Caco-2 (cell line): ENCODE results near the gene BABAM2. TPM values are rescaled to one million over a fixed set of nuclear protein-coding genes. Genes with fewer than 3 reads are reported as not detected.

Experiments used
- BruUV-seq: library from RNA; stranded (reverse); fragments of 400-500 nt; replicated peaks from 2 replicates; lab custom pipeline; 2021; lab: Mats Ljungman, UMichigan
- CTCF ChIA-PET: fragments of 300-600 bp; sonication (Branson Sonifier 250); formaldehyde crosslinking; loops from one replicate; lab custom pipeline; 2022; ENCODE audit warnings: antibody characterized with exemption; lab: Charles Lee
- POLR2A ChIA-PET: fragments of 300-600 bp; sonication (Branson Sonifier 250); formaldehyde crosslinking; loops from one replicate; lab custom pipeline; 2022; ENCODE audit warnings: antibody characterized with exemption; lab: Charles Lee
- DNase-seq, 2 experiments: peaks; one replicate each; pipeline versions ENCODE4 v3.0.0 to v3.0.0-alpha.2; 2020 to 2022
- H3K27me3 ChIP-seq: replicated peaks from 2 replicates; pipeline ENCODE4 v1.6.0; 2011; ENCODE audit warnings: low read length; ENCODE audit not compliant: control insufficient read depth, insufficient read depth
- H3K36me3 ChIP-seq: 2 replicates; pipeline ENCODE4 v1.5.1; 2011; ENCODE audit warnings: low read length; ENCODE audit not compliant: control insufficient read depth, insufficient read depth
- H3K4me1 ChIP-seq: fragments of 250-450 bp; sonication (Bioruptor Pico); 2 replicates; pipeline ENCODE4 v1.5.1; 2020; ENCODE audit warnings: mild to moderate bottlenecking
- H3K4me3 ChIP-seq: 2 replicates; pipeline ENCODE4 v1.5.1; 2011; ENCODE audit warnings: low read depth, mild to moderate bottlenecking, control low read depth, low read length
- H3K9me3 ChIP-seq: fragments of 250-450 bp; sonication (Bioruptor Pico); 2 replicates; pipeline ENCODE4 v1.5.1; 2020; ENCODE audit warnings: mild to moderate bottlenecking, moderate library complexity
- H3K27ac Mint-ChIP-seq: one replicate; pipeline ENCODE4 v1.8.0; 2022; ENCODE audit warnings: mixed read lengths; ENCODE audit not compliant: unreplicated experiment
- H3K27me3 Mint-ChIP-seq: one replicate; pipeline ENCODE4 v1.8.0; 2022; ENCODE audit warnings: mixed read lengths; ENCODE audit not compliant: insufficient read depth, unreplicated experiment
- H3K36me3 Mint-ChIP-seq: one replicate; pipeline ENCODE4 v1.8.0; 2022; ENCODE audit warnings: mild to moderate bottlenecking, mixed read lengths; ENCODE audit not compliant: insufficient read depth, unreplicated experiment
- H3K4me1 Mint-ChIP-seq: one replicate; pipeline ENCODE4 v1.8.0; 2022; ENCODE audit warnings: low read depth, mixed read lengths; ENCODE audit not compliant: unreplicated experiment
- H3K4me3 Mint-ChIP-seq: one replicate; pipeline ENCODE4 v1.8.0; 2022; ENCODE audit warnings: mild to moderate bottlenecking, moderate library complexity, mixed read lengths; ENCODE audit not compliant: unreplicated experiment
- H3K9me3 Mint-ChIP-seq: one replicate; pipeline ENCODE4 v1.8.0; 2022; ENCODE audit warnings: mixed read lengths; ENCODE audit not compliant: unreplicated experiment
- intact Hi-C: fragments of 100-400 bp; cut with micrococcal nuclease; formaldehyde crosslinking; loops from one replicate; pipeline ENCODE4 v1.10.0; 2022; ENCODE audit not compliant: unreplicated experiment
- total RNA-seq: library from RNA; stranded (reverse); gene quantifications from 2 replicates; pipeline ENCODE4 v1.2.3, GENCODE V29; 2022
- TF ChIP-seq, protein P1 (sequence below), 2 experiments: fragments of 200-600 bp in 1 of 2; IDR thresholded peaks; 1 replicate in 1 of 2; 2 replicates in 1 of 2; pipeline versions ENCODE4 v1.5.1 to v1.8.0; 2011 to 2022; ENCODE audit warnings: antibody characterized with exemption in 1 of 2, control low read depth in 1 of 2, inconsistent platforms in 1 of 2, low read depth in 1 of 2, low read length in 1 of 2, mild to moderate bottlenecking in 1 of 2, moderate library complexity in 1 of 2; ENCODE audit not compliant: insufficient read depth in 1 of 2, severe bottlenecking in 1 of 2, unreplicated experiment in 1 of 2

BABAM2 gene
- total RNA-seq, 1 experiment from 2014 or later, result 57.3 TPM

GRCh38 chr2:28174211-28174610 lies 283.7 kb downstream of the BABAM2 start:
- intact Hi-C loops, result loop anchor here (5.0 kb wide), 1 partner anchor 57 kb away; no protein-coding TSS in a partner anchor
- Mint-ChIP-seq H3K36me3 (peaks cover 20% of the 10 kb centered on the region), H3K4me3 (no peak overlapping the region)

GRCh38 chr2:28175028-28175427 lies 284.5 kb downstream of the BABAM2 start:
- ChIA-PET POLR2A (no interaction called here), CTCF (interaction anchor here (0.6 to 1.1 kb wide), 4 partner anchors 11 to 471 kb away, joined by 3 to 8 read pairs (median 3); no protein-coding TSS in a partner anchor)
- Histone ChIP-seq H3K4me3 (no peak overlapping the region), H3K4me1 (peaks cover 39% of the 10 kb centered on the region), H3K27me3 (no peaks in the 10 kb centered on the region), H3K9me3 (peaks cover 15% of the 10 kb centered on the region), H3K36me3 (0 out of 2 replicates have a peak, but pooled peaks cover 1% of the 10 kb centered on the region)
- Mint-ChIP-seq H3K36me3 (peaks cover 20% of the 10 kb centered on the region), H3K27me3 (no peaks in the 10 kb centered on the region), H3K4me3 (no peak overlapping the region), H3K27ac (peak overlapping the region; percentile 34), H3K4me1 (peaks cover 28% of the 10 kb centered on the region), H3K9me3 (peaks cover 13% of the 10 kb centered on the region)
- TF ChIP-seq, protein P1, sequence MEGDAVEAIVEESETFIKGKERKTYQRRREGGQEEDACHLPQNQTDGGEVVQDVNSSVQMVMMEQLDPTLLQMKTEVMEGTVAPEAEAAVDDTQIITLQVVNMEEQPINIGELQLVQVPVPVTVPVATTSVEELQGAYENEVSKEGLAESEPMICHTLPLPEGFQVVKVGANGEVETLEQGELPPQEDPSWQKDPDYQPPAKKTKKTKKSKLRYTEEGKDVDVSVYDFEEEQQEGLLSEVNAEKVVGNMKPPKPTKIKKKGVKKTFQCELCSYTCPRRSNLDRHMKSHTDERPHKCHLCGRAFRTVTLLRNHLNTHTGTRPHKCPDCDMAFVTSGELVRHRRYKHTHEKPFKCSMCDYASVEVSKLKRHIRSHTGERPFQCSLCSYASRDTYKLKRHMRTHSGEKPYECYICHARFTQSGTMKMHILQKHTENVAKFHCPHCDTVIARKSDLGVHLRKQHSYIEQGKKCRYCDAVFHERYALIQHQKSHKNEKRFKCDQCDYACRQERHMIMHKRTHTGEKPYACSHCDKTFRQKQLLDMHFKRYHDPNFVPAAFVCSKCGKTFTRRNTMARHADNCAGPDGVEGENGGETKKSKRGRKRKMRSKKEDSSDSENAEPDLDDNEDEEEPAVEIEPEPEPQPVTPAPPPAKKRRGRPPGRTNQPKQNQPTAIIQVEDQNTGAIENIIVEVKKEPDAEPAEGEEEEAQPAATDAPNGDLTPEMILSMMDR (IDR thresholded peaks at IDR 0.05; ENCODE audit: insufficient read depth in 1 of 2, low read depth in 1 of 2, low read length in 1 of 2, severe bottlenecking in 1 of 2, unreplicated experiment in 1 of 2), result peak; percentile 50 to 70
- BruUV-seq, result no TSS peak
- intact Hi-C loops, result no loop called here
- peak; percentile 62 for DNase-seq

More at GRCh38 chr2:28174211-28174610, 283.7 kb downstream of the BABAM2 start:
- Histone ChIP-seq H3K4me3 (no peak overlapping the region), H3K27me3 (no peaks in the 10 kb centered on the region), H3K9me3 (peaks cover 15% of the 10 kb centered on the region), H3K36me3 (0 out of 2 replicates have a peak, but pooled peaks cover 1% of the 10 kb centered on the region), H3K4me1 (peaks cover 42% of the 10 kb centered on the region)
- Mint-ChIP-seq H3K4me1 (peaks cover 28% of the 10 kb centered on the region), H3K9me3 (peaks cover 13% of the 10 kb centered on the region), H3K27me3 (no peaks in the 10 kb centered on the region), H3K27ac (no peak overlapping the region)
- ChIA-PET POLR2A (interaction anchor here (0.5 kb wide), 1 partner anchor 227 kb away, joined by 4 read pairs; no protein-coding TSS in a partner anchor), CTCF (interaction anchor here (0.6 to 1.1 kb wide), 2 partner anchors 470 to 720 kb away, joined by 3 read pairs; partner anchors contain the start of gene WDR43)
- TF ChIP-seq, protein P1 (IDR thresholded peaks at IDR 0.05; ENCODE audit: insufficient read depth in 1 of 2, low read depth in 1 of 2, low read length in 1 of 2, severe bottlenecking in 1 of 2, unreplicated experiment in 1 of 2), result no peak
- no TSS peak for BruUV-seq
- DNase-seq, result no peak

DNA sequence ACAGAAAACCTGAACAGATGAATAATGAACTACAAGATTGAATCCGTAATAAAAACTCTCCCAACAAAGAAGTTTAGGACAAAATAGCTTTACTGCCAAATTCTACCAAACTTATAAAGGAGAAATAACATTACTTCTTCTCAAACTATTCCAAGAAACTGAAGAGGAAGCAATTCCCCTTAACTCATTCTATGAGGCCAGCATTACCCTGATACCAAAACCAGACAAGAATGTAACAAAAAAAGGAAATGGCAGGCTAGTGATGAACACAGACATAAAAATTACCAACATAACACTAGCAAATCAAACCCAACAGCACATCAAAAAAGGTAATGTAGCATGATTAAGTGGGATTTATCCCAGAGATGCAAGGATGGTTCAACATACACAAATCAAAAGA lies 288.4 kb downstream of the BABAM2 start:
- H3K27ac Mint-ChIP-seq, result no peak overlapping the region
- peaks cover 6% of the 10 kb centered on the region for H3K4me1 Mint-ChIP-seq
- Histone ChIP-seq H3K4me3 (no peak overlapping the region), H3K4me1 (peaks cover 11% of the 10 kb centered on the region), H3K27me3 (no peaks in the 10 kb centered on the region), H3K9me3 (peaks cover 15% of the 10 kb centered on the region), H3K36me3 (0 out of 2 replicates have a peak, but pooled peaks cover 1% of the 10 kb centered on the region)
- no TSS peak for BruUV-seq
- peaks cover 20% of the 10 kb centered on the region for H3K36me3 Mint-ChIP-seq
- peaks cover 13% of the 10 kb centered on the region for H3K9me3 Mint-ChIP-seq
- intact Hi-C loops, result no loop called here
- POLR2A ChIA-PET, result no interaction called here
- H3K27me3 Mint-ChIP-seq, result no peaks in the 10 kb centered on the region
- H3K4me3 Mint-ChIP-seq, result no peak overlapping the region
- TF ChIP-seq, protein P1 (IDR thresholded peaks at IDR 0.05; ENCODE audit: insufficient read depth in 1 of 2, low read depth in 1 of 2, low read length in 1 of 2, severe bottlenecking in 1 of 2, unreplicated experiment in 1 of 2), result no peak
- DNase-seq, result no peak
- CTCF ChIA-PET, result no interaction called here
